Measurements from ENCODE around the gene SLC5A2. TPM values are rescaled to one million over a fixed set of nuclear protein-coding genes. Genes with fewer than 3 reads are reported as not detected.

SLC5A2 gene
- total and polyA plus RNA-seq, 2 of the 13 experiments (the other 11 are each of a cell fraction or from before 2014, with no cell fraction given) = 0.24 to 0.97 TPM

- CTCF ChIA-PET (ENCODE audit: low intra/inter-chr PET ratio, low total read pairs) = no interaction called here
- peak; percentile 38; the same call in 2 of the 3 replicates for ATAC-seq
- Histone ChIP-seq H3K27me3 (ENCODE audit: control insufficient read depth in 1 of 2, insufficient read depth in 2 of 2, low read length in 2 of 2) (peaks cover 0 to 7% of the 10 kb centered on the region in 2 experiments; a peak in 1 of 5 replicates), H3K9ac (ENCODE audit: insufficient read depth, low read depth, low read length) (peak within 1 kb of the TSS; percentile 50; the same call in 1 of the 2 replicates), H4K20me1 (ENCODE audit: insufficient read depth, low read length) (no peaks in the 10 kb centered on the region), H3K27ac (ENCODE audit: extremely low read length, insufficient read depth, low read length) (no peak within 1 kb of the TSS), H3K4me2 (ENCODE audit: low read depth, low read length) (peak within 1 kb of the TSS; percentile 82), H3K79me2 (ENCODE audit: insufficient read depth, low read length) (no peaks in the 10 kb centered on the region), H3K4me3 (replicated peaks in 1 of 3; ENCODE audit: insufficient read depth in 1 of 3, low read depth in 2 of 3, low read length in 3 of 3) (peak within 1 kb of the TSS; percentile 61 to 74 (median 63)), H3K9me3 (ENCODE audit: low read length) (no peaks in the 10 kb centered on the region), H3K36me3 (replicated peaks in 1 of 2; ENCODE audit: control insufficient read depth in 1 of 2, insufficient read depth in 2 of 2, low read length in 2 of 2) (peaks cover 0 to 4% of the 10 kb centered on the region in 2 experiments; a peak in 2 of 5 replicates), H2AFZ (ENCODE audit: low read length) (peak within 1 kb of the TSS; percentile 30), H3K4me1 (ENCODE audit: insufficient read depth, low read length) (peaks cover 46% of the 10 kb centered on the region)
- DNase-seq (ENCODE audit: low spot score) = no peak
- 7% methylated on average over 40 of the region's 63 CpGs for WGBS (ENCODE audit: low lambda C conversion rate)
- in situ Hi-C loops (cut with HindIII; ENCODE audit: extremely low pct_ligation_motif_present, low pct_unique_long_range_greater_than_20kb) = no loop called here
- no peak for FAIRE-seq
- intact Hi-C loops (cut with micrococcal nuclease; ENCODE audit: unreplicated experiment) = no loop called here
- BruUV-seq (replicated peaks) = no TSS peak
- POLR2A ChIA-PET = interaction anchor here (0.6 to 1.3 kb wide), 5 partner anchors 12 to 36 kb away, joined by 3 to 13 read pairs (median 3); partner anchors contain the start of genes ARMC5 and RUSF1
- TF ChIP-seq POLR2G (IDR thresholded peaks at IDR 0.05; ENCODE audit: low read depth, low read length) (no peak), ZNF335 (CRISPR knock-in tag; IDR thresholded peaks at IDR 0.05) (no peak), KLF16 (CRISPR knock-in tag; IDR thresholded peaks at IDR 0.05) (no peak), ZFP41 (CRISPR knock-in tag; IDR thresholded peaks at IDR 0.05; ENCODE audit: borderline replicate concordance) (no peak), ZNF687 (CRISPR knock-in tag; IDR thresholded peaks at IDR 0.05) (peak; percentile 42; the same call in 1 of the 2 replicates), ZBTB26 (CRISPR knock-in tag; IDR thresholded peaks at IDR 0.05; ENCODE audit: borderline replicate concordance) (no peak), KDM2A (CRISPR knock-in tag; IDR thresholded peaks at IDR 0.05; ENCODE audit: borderline replicate concordance, low read depth) (peak; percentile 24; the same call in 1 of the 2 replicates), MXD1 (CRISPR knock-in tag; IDR thresholded peaks at IDR 0.05) (no peak), AKAP8 (CRISPR knock-in tag; IDR thresholded peaks at IDR 0.05) (no peak), HNF4G (IDR thresholded peaks at IDR 0.05; ENCODE audit: borderline replicate concordance, low read depth, low read length) (no peak), HNF4G (CRISPR knock-in tag; IDR thresholded peaks at IDR 0.05; ENCODE audit: borderline replicate concordance, low read depth) (no peak), ZNF569 (CRISPR knock-in tag; IDR thresholded peaks at IDR 0.05; ENCODE audit: borderline replicate concordance) (no peak), ZNF567 (CRISPR knock-in tag; IDR thresholded peaks at IDR 0.05; ENCODE audit: borderline replicate concordance) (no peak), FOSL2 (CRISPR knock-in tag; IDR thresholded peaks at IDR 0.05) (no peak), ZNF225 (CRISPR knock-in tag; IDR thresholded peaks at IDR 0.05) (peak; percentile 47; the same call in 1 of the 2 replicates), HES4 (CRISPR knock-in tag; IDR thresholded peaks at IDR 0.05; ENCODE audit: borderline replicate concordance) (0 out of 2 replicates have a peak, but pooled peaks have one; percentile 38), BATF2 (CRISPR knock-in tag; IDR thresholded peaks at IDR 0.05) (no peak)
Measured at GRCh38 chr16:31471875-31472708, 10.8 kb upstream of the SLC5A2 start, which contains the start of gene TGFB1I1. Gene TGFB1I1 (plus strand): TSS chr16:31472152. CDS start chr16:31472189, 37 bp downstream.
